Smooth muscle cell (in vitro differentiated cells): ENCODE measurements around the gene HP1BP3. TPM values are rescaled to one million over a fixed set of nuclear protein-coding genes. Genes with fewer than 3 reads are reported as not detected.

Experiments used
- DNase-seq: peaks from one replicate; lab custom pipeline; 2025; ENCODE audit not compliant: unreplicated experiment; lab: John Stamatoyannopoulos, UW
- H2AFZ ChIP-seq: fragments of 200-600 bp; sonication (generic); 2 replicates; pipeline ENCODE4 v1.6.0; 2016; ENCODE audit warnings: antibody characterized with exemption, low read depth, mild to moderate bottlenecking
- H3F3A ChIP-seq: fragments of 200-600 bp; sonication (generic); 2 replicates; pipeline ENCODE4 v1.6.0; 2017; ENCODE audit warnings: antibody characterized with exemption, low read depth
- H3K27ac ChIP-seq: fragments of 200-600 bp; sonication (generic); 2 replicates; pipeline ENCODE4 v1.5.1; 2016; ENCODE audit warnings: low read depth, mild to moderate bottlenecking
- H3K27me3 ChIP-seq: fragments of 200-600 bp; sonication (generic); 2 replicates; pipeline ENCODE4 v1.6.1; 2016; ENCODE audit warnings: low read depth, mild to moderate bottlenecking
- H3K36me3 ChIP-seq: fragments of 200-600 bp; sonication (generic); 2 replicates; pipeline ENCODE4 v1.5.1; 2016; ENCODE audit warnings: low read depth
- H3K4me1 ChIP-seq: fragments of 200-600 bp; sonication (generic); 2 replicates; pipeline ENCODE4 v1.5.1; 2016; ENCODE audit warnings: low read depth
- H3K4me2 ChIP-seq: fragments of 200-600 bp; sonication (generic); 2 replicates; pipeline ENCODE4 v1.6.0; 2016; ENCODE audit warnings: mild to moderate bottlenecking
- H3K4me3 ChIP-seq: fragments of 200-600 bp; sonication (generic); 2 replicates; pipeline ENCODE4 v1.5.1; 2016; ENCODE audit warnings: mild to moderate bottlenecking
- H3K79me2 ChIP-seq: fragments of 200-600 bp; sonication (generic); 2 replicates; pipeline ENCODE4 v1.6.0; 2016; ENCODE audit warnings: low read depth, mild to moderate bottlenecking
- H3K9ac ChIP-seq: fragments of 200-600 bp; sonication (generic); 2 replicates; pipeline ENCODE4 v1.6.0; 2016; ENCODE audit warnings: low read depth
- H3K9me3 ChIP-seq: fragments of 200-600 bp; sonication (generic); replicated peaks from 2 replicates; pipeline ENCODE4 v1.5.1; 2016; ENCODE audit warnings: low read depth
- H4K20me1 ChIP-seq: fragments of 200-600 bp; sonication (generic); 2 replicates; pipeline ENCODE4 v1.6.0; 2016; ENCODE audit warnings: low read depth
- WGBS: methylation state at CpG from one replicate; pipeline ENCODE4 v1.1.7; 2016; ENCODE audit warnings: low lambda C conversion rate; 5-methylcytosine and 5-hydroxymethylcytosine counted together
- polyA plus RNA-seq: library from polyadenylated mRNA; unstranded; fragments of >200 nt; fragmentation: Nextera tagmentation; extraction: Ambion mirVana; gene quantifications from 2 replicates; pipeline ENCODE4 v1.2.1, GENCODE V29; 2016
- total RNA-seq: library from RNA; depleted of rRNA; stranded (reverse); fragments of >200 nt; gene quantifications from 2 replicates; pipeline ENCODE4 v1.2.3, GENCODE V29; 2014
- TF ChIP-seq, protein P1 (sequence below): fragments of 200-600 bp; sonication (generic); IDR thresholded peaks from 2 replicates; pipeline ENCODE4 v1.5.1; 2017; ENCODE audit warnings: borderline replicate concordance, mild to moderate bottlenecking, antibody characterized with exemption; ENCODE audit not compliant: insufficient read depth, poor library complexity, severe bottlenecking

Gene HP1BP3
- total RNA-seq: 110 and 119 TPM in 2 replicates
- polyA plus RNA-seq: 77.9 and 86.0 TPM in 2 replicates

DNA sequence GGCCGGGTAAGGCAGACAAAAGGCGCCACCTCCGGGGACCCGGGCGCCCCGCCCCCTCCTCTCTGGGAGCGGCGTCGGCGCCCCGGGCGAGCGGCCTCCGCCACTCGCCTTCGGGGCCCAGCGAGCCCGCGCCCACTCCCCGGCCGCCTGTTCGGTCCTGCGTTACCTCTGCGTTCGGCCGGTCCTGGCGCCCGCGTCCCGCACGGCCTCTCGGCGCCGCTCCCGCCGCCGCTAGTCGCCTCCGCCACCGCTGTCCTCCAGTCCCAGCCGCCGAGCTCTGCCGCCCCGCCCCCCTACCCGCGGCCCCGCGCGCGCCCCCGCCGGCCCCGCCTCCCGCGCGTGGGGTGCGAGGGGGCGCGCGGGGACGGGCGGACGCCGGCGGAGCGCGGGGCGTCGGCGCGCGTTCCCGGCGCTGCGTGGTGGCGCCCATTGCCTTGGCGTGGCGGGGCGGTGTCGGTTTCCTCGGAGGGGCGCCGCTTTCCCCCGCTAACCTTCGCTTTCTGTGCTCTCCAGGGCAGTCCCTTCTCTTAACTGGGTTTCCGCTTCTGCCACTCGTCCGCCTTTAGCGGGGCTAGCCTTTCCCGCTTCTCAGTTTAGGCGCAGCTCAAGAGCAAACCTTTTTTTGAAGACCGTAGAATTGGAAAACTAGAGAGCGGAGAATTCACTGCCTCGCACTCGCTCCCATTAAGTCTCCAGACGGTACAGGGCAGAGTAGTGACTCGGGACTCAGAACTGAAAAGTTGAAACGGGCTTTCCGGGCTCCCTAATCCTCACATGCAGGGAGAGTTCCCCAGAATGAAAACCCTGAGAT is at the start of gene HP1BP3:
Gene HP1BP3, minus strand, starts transcription at position 279 of the 811 bp plus-strand sequence. CDS start 6,867 bp downstream, outside the sequence.
- Histone ChIP-seq H3K4me3 (peak within 1 kb of the TSS; percentile 83), H3K27me3 (no peaks in the 10 kb centered on the region), H3K36me3 (no peaks in the 10 kb centered on the region), H3F3A (peaks cover 9% of the 10 kb centered on the region), H3K9me3 (no peaks in the 10 kb centered on the region), H3K79me2 (peaks cover 38% of the 10 kb centered on the region), H3K27ac (peak within 1 kb of the TSS; percentile 97), H2AFZ (peak within 1 kb of the TSS; percentile 82), H3K9ac (peak within 1 kb of the TSS; percentile 96), H3K4me1 (peaks cover 15% of the 10 kb centered on the region), H3K4me2 (peak within 1 kb of the TSS; percentile 91), H4K20me1 (peaks cover 41% of the 10 kb centered on the region)
- DNase-seq: peak; percentile 80
- WGBS: under 1% methylated on average over 21 of the region's 99 CpGs
- TF ChIP-seq, protein P1, sequence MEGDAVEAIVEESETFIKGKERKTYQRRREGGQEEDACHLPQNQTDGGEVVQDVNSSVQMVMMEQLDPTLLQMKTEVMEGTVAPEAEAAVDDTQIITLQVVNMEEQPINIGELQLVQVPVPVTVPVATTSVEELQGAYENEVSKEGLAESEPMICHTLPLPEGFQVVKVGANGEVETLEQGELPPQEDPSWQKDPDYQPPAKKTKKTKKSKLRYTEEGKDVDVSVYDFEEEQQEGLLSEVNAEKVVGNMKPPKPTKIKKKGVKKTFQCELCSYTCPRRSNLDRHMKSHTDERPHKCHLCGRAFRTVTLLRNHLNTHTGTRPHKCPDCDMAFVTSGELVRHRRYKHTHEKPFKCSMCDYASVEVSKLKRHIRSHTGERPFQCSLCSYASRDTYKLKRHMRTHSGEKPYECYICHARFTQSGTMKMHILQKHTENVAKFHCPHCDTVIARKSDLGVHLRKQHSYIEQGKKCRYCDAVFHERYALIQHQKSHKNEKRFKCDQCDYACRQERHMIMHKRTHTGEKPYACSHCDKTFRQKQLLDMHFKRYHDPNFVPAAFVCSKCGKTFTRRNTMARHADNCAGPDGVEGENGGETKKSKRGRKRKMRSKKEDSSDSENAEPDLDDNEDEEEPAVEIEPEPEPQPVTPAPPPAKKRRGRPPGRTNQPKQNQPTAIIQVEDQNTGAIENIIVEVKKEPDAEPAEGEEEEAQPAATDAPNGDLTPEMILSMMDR: no peak

- no peak overlapping the region for H3K4me2 ChIP-seq
- no peaks in the 10 kb centered on the region for H3K9me3 ChIP-seq
- peaks cover 6% of the 10 kb centered on the region for H3K36me3 ChIP-seq
- H3K27me3 ChIP-seq: no peaks in the 10 kb centered on the region
- TF ChIP-seq, protein P1: no peak
- H3K9ac ChIP-seq: no peak overlapping the region
- no peak overlapping the region for H3K4me3 ChIP-seq
- no peak overlapping the region for H3K27ac ChIP-seq
- 99% methylated on average over 4 of the region's 4 CpGs for WGBS
- H3K79me2 ChIP-seq: no peaks in the 10 kb centered on the region
- no peaks in the 10 kb centered on the region for H4K20me1 ChIP-seq
- H2AFZ ChIP-seq: no peak overlapping the region
- H3F3A ChIP-seq: no peaks in the 10 kb centered on the region
- no peak for DNase-seq
- no peaks in the 10 kb centered on the region for H3K4me1 ChIP-seq
Observed at GRCh38 chr1:20836230-20836629, 49.1 kb upstream of the HP1BP3 start.

- no peaks in the 10 kb centered on the region for H3K9me3 ChIP-seq
- no peaks in the 10 kb centered on the region for H4K20me1 ChIP-seq
- H3K4me2 ChIP-seq: no peak overlapping the region
- no peak overlapping the region for H3K4me3 ChIP-seq
- no peaks in the 10 kb centered on the region for H3F3A ChIP-seq
- no peak for DNase-seq
- no peak overlapping the region for H2AFZ ChIP-seq
- H3K27me3 ChIP-seq: no peaks in the 10 kb centered on the region
- no peaks in the 10 kb centered on the region for H3K79me2 ChIP-seq
- H3K9ac ChIP-seq: no peak overlapping the region
- H3K4me1 ChIP-seq: no peaks in the 10 kb centered on the region
- H3K36me3 ChIP-seq: peaks cover under 1% of the 10 kb centered on the region
- no peak overlapping the region for H3K27ac ChIP-seq
- TF ChIP-seq, protein P1: no peak
Observed at GRCh38 chr1:20834780-20835179, 47.7 kb upstream of the HP1BP3 start.
